HG03575 (cell line): ENCODE results near the gene FERMT3.
"Not testable (repeated sequence)": the region's sequence is repeated elsewhere in the genome, so short reads cannot be mapped to it uniquely, and the experiment has no call there.

ENCODE experiments used
- ATAC-seq: cut with Tn5 transposase; IDR thresholded peaks from one replicate; pipeline ENCODE4 v1.9.1; 2021; ENCODE audit not compliant: unreplicated experiment, insufficient number of reproducible peaks, low FRiP score; ENCODE audit errors: extremely low read depth

Gene FERMT3

DNA sequence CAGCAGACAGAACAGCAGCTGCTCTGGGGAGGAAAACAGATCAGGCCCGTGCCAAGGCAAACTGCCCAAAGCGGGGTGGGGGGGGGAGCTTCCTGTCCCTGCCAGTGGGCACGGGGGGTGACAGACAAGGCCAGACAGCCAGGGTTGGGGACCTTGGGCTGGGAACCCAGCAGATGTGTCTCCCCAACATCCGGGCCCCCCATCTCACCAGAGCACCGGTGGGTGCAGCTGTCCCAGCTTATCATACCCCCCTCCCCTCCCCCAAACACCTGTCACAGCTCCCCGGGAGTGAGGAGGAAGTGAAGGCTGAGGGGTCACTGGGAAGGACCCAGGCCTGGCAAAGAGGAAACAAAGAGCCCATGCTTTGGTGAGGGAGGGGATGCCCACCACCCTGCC, 38.9 kb downstream of the FERMT3 start:
- ATAC-seq: no peak

DNA sequence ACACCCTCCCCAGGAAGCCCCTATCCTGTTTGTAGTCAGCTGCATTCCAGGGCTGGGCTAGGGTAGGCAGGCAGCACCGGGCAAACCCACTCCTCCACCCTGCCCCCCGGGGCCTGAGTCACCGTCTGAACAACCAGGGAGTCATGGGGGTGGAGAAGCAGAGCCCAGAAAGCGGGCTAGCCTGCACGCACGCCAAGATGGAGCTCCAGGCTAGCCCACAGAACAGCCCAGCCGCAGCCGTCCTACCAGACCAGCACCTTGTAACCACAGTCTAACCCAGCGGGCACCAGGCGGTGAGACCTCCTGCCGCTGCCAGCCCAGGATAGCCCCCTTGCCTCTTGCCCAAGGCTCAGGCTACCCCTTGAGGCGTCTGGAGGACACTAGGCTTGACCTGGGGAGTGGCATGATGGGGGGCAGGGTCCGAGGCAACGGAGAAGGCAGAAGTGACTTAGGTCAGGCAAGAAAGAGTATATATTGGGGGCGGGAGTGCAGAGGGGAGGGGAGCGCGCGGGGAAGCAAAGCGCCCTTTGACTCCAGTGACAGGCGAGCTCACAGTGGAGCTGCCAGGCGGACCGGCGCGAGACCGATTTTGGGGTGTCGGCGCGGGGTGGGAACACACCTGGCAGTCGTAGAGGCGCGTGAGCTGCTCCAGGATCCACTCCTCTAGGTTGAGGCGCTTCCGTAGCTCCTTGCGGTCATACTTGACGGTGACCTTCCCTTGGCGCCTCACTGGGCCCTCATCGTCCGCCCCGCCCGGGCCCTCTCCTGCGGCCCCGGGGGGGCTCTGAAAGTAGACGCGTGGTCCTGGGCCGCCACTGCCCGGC, 39.5 kb downstream of the FERMT3 start:
- no peak for ATAC-seq

DNA sequence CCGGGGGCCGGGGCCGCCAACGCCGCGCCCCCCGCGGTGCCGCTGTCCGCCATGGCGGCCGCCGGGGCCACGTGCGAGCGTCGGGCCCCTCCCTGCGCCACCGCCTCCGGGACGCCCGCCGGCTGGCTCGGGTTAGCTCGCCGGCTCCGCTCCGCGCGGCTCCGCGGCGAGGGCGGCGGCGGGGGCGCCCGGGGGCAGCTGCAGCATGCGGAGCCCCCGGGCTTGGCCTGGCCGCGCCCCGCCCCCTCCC, 40.0 kb downstream of the FERMT3 start:
- ATAC-seq: not testable (repeated sequence)

DNA sequence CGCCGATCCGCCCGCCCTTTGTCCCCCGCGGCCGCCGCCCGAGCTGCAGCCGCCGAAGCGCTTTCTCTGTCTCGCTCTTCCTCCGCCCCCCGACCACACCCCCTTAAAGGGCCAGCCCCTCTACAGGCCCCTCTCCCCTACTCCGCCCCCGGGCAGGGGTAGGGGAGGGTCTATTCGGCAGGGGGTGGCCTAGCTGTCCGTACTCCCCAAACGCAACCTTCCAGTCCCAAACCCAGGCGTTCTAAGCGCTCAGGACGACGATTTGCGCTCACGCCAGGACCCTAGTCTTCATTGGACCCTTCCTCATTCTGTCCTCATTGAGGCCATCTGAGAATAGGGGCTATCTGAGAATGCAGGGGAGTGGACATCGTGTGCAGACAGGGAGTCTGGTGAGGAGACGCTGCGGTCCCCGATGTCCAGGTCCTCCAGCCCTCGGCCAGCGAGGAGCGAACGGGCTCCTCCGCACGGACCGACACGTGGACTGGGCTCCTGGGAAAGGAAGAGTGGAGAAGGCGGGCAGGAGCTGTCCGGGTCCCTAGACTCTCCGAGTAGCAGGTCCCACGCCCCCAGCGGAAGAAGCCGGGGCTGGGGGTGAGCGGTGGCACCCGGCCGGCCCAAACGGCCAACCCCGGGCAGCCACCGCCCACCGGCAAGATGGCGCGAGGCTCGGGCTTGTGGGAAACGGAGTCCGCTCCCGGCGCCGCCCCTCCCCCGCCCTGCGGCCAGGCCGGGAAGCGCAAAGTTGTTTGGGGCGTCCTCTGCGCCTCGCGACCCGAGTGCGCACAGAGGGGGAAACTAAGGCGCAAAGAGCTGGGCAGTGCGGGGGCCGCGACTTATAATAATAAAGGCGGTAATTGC, 40.6 kb downstream of the FERMT3 start, which contains the start of gene PPP1R14B:
PPP1R14B (minus strand) TSS at position 73 of the 858 bp plus-strand sequence. CDS start 270 bp downstream, outside the sequence.
- ATAC-seq: no peak

DNA sequence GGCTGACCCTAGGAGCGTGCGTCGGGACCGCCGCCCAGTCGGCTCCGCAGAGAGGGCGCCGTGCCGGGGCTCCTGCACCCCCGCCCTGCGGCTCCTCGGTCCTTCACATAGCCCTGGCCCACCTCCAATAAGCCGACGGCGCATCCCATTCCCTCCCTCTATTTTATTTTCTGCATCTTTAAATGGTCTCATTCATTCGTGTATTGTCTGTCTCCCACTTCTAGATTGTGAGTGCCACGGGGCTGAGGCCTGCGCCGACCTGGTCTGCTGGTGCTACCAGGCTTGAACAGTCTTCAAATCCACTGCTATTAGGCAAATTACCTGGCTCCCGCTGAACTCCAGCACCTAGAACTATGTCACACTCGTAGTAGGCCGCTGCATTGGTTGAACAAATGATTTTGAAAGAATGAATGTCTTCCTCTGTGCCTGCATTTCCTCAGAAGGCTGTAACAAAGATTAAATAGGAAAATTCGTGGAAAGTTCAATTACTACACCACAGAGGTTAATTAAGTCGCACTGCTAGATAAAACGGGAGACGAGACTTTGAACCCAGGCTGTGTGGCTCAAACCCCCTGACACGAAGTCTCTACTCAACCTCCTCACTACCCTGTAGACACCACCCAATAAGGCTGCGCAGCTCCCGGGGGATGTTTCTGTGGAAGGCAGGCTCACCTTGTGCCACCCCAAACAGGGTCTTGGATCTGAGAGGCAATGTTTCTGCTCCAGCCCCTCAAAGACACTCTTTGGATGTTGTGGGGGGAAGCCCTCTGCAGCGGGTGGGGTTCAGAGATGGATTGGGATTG, 41.4 kb downstream of the FERMT3 start:
- ATAC-seq: no peak

DNA sequence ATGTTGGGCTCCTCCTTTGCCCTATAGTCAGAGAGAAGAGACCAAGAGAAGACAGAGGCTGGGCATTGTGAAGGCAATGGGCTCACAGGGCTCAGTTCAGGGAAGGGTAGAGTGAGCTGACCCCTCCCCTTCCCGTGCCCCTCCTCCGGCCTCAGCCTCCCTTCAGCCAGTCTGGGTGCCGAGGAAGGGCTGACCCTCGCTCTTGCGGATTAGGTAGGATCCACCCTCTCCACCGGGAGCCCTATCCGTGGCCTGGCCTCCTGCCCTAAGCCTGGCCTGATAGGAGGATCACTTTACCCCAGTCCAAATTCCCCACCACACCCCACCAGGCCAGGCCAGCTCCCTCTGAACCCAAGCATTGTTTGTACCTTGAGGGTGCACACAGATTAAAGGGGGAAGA, 42.1 kb downstream of the FERMT3 start:
- no peak for ATAC-seq

DNA sequence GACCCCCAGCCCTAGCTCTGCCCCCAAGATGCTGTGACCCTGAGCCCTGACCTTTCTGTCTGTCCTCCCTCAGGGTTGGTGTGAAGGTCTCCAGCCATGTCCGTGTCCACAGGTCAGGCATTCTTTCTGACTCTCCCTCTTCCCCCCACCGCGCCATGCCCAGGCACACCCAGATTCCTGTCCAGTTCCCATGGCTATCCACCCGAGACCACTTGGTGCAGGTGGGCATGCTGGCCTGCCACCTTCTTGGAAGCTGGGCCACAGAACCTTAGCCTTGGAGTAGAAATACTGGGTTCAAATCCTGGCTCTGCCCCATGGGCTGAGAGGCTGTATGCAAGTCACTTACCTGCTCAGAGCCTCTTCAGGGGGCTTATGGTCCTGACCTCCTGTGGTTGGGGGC, 42.5 kb downstream of the FERMT3 start:
- ATAC-seq: no peak

DNA sequence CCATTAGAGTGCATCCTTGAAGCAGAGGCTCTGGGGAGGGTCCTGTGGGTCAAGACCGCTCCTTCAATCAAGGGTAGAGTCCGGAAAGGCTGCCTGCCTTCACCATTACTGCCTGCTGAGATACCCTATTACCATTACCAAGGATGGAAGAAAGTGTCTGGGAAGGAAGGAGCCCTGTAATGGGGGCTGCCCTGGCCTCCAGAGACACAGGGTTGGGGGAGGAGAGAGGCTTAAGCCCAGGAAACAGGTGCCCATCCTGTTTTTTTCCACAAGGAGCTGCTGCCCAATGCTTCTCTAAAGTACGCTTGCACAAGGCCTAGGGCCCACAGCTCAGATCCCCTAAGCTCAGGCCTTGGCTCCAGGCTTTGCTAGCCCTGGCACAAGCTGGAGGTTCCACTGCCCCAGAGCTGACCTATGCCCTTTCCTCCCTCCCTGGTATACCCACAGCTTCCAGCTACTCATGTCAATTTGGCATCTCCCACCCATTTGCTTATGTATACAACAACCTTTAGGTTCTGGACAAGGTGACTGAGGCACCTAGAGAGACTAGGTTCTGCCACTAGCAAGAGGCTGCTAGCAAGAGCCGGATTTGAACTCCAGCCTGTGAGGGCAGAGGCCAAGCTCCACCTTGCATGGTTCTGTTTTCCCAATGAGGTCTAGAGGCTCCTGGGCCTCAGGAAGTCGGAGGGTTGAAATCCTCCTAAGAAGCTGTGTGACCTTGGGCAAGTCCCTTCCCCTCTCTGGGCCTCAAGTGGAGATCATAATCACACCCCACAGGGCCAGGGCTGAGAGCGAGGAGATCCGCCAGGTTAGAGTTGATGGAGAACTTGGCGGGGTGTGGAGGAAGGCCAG, 43.3 kb downstream of the FERMT3 start:
- no peak for ATAC-seq

DNA sequence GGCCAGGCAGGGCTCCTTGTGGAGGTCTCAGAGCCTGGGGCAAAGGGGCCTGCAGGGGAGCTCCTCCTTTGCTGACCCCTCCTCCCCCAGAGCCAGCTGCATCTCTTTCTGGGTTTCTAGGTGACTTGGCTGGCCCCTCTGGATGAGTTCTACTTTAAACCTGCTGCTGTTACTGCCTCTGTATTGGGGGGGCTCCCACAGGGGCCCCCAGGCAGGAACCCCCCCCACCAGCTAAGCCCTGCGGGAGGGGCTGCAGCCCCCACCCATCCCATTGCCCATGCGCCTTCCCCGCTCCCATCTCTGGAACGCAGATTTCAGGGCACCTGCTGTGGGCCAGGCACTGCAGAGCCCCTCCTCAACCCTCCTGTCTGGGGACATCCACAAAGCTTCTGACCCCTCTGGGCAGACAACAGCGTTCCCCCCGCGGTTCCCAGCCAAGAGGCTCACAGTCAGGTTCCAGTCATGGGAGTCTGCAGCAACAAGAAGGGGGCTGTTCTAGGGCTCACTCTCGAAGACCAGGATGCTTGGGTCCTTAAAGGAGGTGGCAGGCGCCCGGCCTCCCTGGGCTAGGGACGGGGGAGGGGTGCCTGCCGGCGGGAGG, 44.0 kb downstream of the FERMT3 start:
- no peak for ATAC-seq

DNA sequence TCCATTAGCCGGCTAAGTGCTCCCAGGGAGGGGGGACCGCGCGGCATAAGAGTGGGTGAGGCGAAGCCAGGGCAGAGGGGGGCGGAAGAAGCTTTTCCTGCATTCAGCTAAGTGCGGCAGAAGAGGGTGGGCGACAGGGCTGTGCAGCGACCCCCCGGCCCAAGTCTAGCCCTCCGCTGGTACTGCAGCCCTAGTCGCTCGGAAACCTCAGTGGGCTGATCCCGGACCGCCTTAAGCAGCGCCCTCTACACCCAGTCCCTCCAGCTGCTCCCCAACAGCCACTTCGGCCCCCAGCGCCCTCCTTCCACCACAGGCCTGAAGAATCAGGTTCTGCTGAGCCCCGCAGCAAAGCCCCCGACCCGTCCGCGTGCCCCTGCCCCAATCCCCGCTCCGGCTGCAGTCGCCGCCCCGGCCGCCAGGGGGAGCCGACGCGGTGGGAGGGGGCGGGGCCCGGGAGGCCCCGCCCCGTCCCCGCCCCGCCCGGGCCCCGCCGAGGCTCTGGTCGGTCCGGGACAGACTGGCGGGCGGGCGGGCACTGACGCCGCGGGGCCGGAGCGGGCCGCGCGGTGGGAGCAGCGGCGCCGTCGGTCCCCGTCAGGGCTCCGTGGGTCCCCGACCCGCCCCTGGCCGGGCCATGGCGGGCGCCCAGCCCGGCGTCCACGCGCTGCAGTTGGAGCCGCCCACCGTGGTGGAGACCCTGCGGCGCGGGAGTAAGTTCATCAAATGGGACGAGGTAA, 44.7 kb downstream of the FERMT3 start, which contains the start of gene PLCB3:
PLCB3 (plus strand) TSS at position 515 of the 737 bp plus-strand sequence; CDS start at position 635, 120 bp downstream.
- ATAC-seq: no peak

DNA sequence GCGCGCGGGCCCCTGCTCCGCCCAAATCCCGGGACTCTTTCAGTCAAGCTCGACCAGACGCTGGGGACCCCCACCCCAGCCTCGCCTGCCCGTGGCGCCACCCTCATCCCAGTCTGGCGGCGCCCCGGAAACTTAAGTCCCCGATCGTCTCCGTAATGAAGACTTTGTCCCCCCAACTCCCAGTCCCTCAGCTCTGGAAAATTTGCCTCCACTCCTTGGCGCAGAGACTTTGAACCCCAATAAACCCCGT, 45.2 kb downstream of the FERMT3 start:
- ATAC-seq: no peak

DNA sequence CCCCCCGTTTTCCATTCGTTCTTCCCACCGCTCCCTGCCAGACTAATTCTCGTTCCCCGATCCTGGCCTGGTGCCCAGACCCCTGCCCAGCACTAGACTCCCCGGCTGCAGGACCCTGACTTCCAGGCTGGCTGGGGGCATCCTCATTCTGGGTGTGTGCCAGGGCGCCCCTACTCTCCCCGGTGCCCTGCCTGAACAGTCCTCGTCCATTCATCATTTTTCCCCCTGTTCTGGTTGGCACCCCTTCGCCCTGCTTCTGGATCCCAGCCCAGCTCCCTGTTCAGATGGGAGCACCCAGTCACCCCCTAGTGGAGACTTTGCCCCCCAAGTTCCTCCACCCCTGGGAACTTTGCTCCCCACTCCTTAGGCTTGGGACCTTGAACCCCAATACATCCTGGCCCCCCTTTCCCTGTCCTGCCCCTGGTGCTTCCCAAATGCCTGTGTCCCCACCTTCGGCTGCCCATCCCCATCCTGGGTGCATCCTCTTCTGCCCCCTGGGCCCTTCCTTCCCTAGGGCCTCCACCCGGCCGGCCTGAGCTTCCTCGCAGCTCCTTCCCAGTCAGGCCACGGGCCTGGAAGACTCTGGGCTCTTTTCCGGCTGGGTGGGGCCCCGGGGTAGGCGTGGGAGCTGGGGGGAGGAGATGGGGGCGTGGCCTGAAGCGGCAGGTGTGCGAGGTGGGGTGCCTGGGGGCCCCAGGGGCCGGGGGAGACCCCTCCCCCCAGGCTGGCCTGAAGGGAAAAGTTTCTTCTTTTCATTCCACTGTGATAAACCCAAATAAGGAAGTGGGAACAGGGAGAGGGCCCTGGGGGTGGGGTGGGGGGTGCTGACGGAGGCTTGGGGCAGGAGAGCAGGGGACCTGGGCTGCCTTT, 45.7 kb downstream of the FERMT3 start:
- no peak for ATAC-seq

DNA sequence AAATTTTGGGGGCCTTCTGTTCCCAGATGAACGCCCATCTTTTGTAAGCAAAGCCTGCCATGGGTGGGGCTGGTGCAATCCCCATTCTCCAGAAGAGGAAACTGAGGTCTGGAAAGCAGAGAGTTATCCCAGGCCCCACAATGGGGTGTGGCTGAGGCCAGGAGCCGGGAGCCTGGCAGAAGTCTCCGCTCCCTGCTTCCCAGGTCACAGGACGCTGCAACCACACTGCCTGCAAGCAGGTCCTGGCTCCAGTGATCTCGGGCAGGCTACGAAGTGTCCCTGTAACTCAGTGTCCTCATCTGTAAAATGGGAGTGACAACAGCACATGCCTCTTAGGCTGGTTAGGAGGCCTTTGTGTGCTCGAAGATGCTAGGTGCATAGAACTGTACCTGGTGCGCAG, 46.5 kb downstream of the FERMT3 start:
- ATAC-seq: no peak

DNA sequence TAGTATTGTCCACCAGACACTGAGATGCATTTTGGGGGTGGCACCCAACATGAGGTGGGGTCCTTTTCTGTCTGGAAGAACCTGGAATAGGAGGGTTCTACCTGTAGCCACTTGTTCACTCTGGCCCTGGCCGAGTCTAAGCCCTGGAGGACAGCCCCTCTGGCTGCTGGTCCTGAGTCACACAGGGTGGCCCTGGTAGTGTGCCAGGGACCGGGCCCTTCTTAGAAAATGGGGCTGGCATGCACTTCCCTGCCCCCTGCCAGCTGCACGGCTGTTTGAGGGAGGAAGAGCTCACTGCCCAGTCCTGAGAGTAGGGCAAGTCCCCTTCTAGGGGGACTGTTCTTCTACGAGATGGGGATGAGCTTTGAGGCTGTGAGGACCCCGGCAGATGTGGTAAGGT, 47.0 kb downstream of the FERMT3 start:
- no peak for ATAC-seq

DNA sequence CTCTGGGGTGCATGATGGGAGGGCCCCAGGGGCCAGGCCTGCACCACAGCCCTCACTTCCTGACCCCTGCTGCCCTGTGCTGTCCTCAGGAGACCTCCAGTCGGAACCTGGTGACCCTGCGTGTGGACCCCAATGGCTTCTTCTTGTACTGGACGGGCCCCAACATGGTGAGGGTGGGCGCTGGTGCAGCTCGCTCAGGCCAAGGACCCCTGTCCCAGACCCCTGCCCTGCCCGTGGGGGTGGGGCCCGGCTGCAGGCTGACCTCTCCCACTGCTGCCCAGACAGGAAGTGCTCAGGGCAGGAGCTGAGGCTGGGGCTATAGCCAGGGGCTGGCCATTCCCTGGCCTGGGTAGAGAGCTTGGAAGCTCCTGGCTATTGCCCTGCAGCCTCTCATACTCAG, 47.8 kb downstream of the FERMT3 start:
- no peak for ATAC-seq

DNA sequence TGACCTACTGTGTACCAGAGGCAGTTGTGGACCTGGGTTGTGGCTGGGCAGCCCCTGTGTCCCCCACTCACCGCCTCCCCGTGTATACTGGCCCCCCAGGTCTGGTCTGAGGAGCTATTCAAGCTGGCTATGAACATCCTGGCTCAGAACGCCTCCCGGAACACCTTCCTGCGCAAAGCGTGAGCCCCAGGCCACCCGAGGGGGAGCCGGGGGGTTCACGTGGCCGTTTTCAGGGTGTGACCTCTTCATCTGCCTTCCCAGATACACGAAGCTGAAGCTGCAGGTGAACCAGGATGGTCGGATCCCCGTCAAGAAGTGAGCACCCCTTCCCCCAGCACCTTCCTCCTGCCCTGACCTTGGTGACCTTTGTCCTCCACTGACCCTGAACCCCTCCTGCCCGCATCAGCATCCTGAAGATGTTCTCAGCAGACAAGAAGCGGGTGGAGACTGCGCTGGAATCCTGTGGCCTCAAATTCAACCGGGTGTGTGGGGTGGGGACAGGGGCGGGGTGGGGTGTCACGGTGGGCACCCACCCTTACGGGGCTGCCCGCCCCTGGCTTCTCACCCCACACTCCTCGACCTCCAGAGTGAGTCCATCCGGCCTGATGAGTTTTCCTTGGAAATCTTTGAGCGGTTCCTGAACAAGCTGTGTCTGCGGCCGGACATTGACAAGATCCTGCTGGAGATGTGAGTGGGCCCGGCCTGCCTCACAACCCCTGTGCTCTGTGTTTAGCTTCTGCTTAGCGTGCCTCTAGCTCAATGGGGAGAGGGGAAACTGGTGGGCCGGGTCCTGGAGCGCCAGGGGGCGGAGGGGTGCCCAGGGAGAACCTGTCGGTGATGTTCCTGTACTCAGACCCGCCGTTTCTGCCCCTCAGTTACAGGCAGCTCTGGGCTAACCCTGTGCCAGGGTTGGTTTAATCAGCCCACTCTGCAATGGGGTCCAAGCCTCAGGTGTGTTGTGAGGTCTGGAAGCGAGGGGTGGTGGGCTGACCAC, 48.9 kb downstream of the FERMT3 start:
- ATAC-seq: no peak
